CD8-positive, alpha-beta memory T cell (primary cell): Measurements from ENCODE around the gene GRHL3. TPM values are rescaled to one million over a fixed set of nuclear protein-coding genes. Genes with fewer than 3 reads are reported as not detected.

Experiments used
- CTCF ChIA-PET: fragments of 350-600 bp; sonication (Branson Sonifier 250); formaldehyde crosslinking; loops from one replicate; lab custom pipeline; 2021; ENCODE audit warnings: antibody characterized with exemption; lab: Charles Lee
- POLR2A ChIA-PET: fragments of 350-600 bp; sonication (Branson Sonifier 250); formaldehyde crosslinking; loops from one replicate; lab custom pipeline; 2021; ENCODE audit warnings: antibody characterized with exemption; lab: Charles Lee
- DNase-seq, 5 donors: peaks; one replicate each; pipeline versions ENCODE4 v3.0.0 to v3.0.0-alpha.2; 2020 to 2022; ENCODE audit warnings: mixed read lengths in 1 of 5
- H3K27ac ChIP-seq: one replicate; pipeline ENCODE4 v1.7.0; 2013; ENCODE audit warnings: low read depth, mild to moderate bottlenecking, low read length, moderate library complexity
- H3K27me3 ChIP-seq: 2 replicates; pipeline ENCODE4 v1.7.0; 2013; ENCODE audit warnings: low read length, mild to moderate bottlenecking; ENCODE audit not compliant: insufficient read depth, poor library complexity, severe bottlenecking
- H3K36me3 ChIP-seq: 2 replicates; pipeline ENCODE4 v1.7.0; 2013; ENCODE audit warnings: mild to moderate bottlenecking, low read length, moderate library complexity; ENCODE audit not compliant: insufficient read depth
- H3K4me1 ChIP-seq: 2 replicates; pipeline ENCODE4 v1.7.0; 2013; ENCODE audit warnings: mild to moderate bottlenecking, low read length, moderate library complexity; ENCODE audit not compliant: insufficient read depth
- H3K4me3 ChIP-seq: 2 replicates; pipeline ENCODE4 v1.7.0; 2013; ENCODE audit warnings: mild to moderate bottlenecking, low read length
- H3K9me3 ChIP-seq: 2 replicates; pipeline ENCODE4 v1.7.0; 2013; ENCODE audit warnings: mild to moderate bottlenecking, low read length
- H3K27ac Mint-ChIP-seq, 8 donors: one replicate each; pipeline ENCODE4 v1.8.0; 2020 to 2021; ENCODE audit warnings: mixed read lengths in 8 of 8, mild to moderate bottlenecking in 6 of 8, inconsistent platforms in 3 of 8, moderate library complexity in 3 of 8
- H3K27me3 Mint-ChIP-seq, 2 donors: one replicate each; pipeline ENCODE4 v1.8.0; 2020 to 2021; ENCODE audit warnings: mixed read lengths in 2 of 2, mild to moderate bottlenecking in 1 of 2, moderate library complexity in 1 of 2
- H3K36me3 Mint-ChIP-seq, 3 donors: one replicate each; pipeline ENCODE4 v1.8.0; 2020 to 2021; ENCODE audit warnings: mixed read lengths in 3 of 3, inconsistent platforms in 1 of 3, mild to moderate bottlenecking in 1 of 3
- H3K4me1 Mint-ChIP-seq, 3 donors: one replicate each; pipeline ENCODE4 v1.8.0; 2020 to 2021; ENCODE audit warnings: mixed read lengths in 3 of 3, inconsistent platforms in 1 of 3, mild to moderate bottlenecking in 1 of 3
- H3K4me3 Mint-ChIP-seq, 7 donors: one replicate each; pipeline ENCODE4 v1.8.0; 2020 to 2021; ENCODE audit warnings: mixed read lengths in 7 of 7, mild to moderate bottlenecking in 6 of 7, moderate library complexity in 4 of 7, inconsistent platforms in 2 of 7
- H3K9me3 Mint-ChIP-seq, 5 donors: one replicate each; pipeline ENCODE4 v1.8.0; 2020 to 2022; ENCODE audit warnings: mixed read lengths in 5 of 5, mild to moderate bottlenecking in 3 of 5, moderate library complexity in 2 of 5, inconsistent platforms in 1 of 5
- polyA plus RNA-seq: library from polyadenylated mRNA; unstranded; fragments of 300-500 nt; fragmentation: Illumina TruSeq; gene quantifications from one replicate; pipeline ENCODE4 v1.2.3, GENCODE V29; 2021
- total RNA-seq, 2 experiments: library from RNA; stranded (reverse); gene quantifications; one replicate each; pipeline ENCODE4 v1.2.3, GENCODE V29; 2021

GRHL3 gene
- total and polyA plus RNA-seq, 3 experiments from 2014 or later = 0.13 to 0.29 TPM; not detected in 1

DNA sequence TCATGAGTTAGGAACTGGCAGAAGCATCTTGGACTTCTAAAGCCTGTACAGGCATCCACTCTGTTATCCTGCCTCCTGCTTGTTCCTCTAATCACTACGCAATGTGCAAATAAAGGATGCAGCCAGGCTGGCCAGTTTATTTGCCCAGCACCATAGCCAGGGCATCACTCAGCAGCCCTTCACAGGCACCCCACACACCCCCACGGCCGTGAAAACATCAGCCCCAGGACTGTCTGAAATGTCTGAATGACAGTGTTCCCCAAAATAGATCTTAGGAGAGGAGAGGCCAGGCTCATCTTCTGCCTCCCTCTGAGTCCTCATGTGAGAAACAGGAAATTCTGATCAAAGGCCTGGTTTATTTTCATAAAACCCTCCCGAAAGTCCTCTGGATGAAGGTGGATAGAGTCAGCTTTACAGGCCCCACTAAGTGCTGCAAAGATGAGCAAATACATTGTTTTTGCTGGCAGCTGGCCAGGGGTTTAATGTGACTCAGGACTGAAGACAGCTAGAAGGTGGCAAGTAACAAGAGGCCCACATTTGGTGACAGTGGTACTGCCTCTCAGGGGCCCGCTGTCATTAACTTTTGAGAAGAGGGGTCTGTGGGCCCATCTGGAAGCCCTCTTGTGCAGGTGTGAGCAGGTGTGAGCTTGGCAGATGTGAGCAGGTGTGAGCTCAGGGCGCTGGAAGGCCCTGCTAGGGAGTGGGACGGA lies 32.9 kb downstream of the GRHL3 start:
- POLR2A ChIA-PET = no interaction called here

DNA sequence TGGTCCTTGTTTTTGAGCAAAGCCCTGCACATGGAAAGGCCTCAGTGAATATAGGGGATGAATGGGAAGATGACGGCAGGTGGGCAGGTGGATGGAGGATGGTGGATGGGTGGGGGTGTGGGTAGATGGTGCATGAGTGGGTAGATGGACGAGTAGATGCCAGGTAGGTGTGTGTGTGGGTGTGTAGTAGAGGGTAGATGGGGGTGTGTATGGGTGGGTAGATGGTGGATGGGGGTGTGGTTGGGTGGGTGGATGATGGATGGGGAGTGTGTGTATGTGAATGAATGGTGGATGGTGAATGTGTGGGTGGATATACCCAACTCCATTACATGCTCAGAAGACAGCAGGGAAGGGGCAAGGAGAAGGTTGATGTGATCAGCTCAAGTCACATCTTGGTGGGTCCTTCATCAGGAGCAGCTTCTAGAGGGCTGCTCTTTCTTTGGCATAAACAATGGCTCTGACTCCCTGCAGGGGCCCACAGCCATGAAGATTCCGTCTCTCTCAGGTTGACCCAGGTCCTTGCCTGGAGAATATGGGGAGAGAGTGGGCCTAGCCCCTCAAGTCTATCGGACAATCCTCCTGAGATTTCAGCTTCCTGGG lies 34.2 kb downstream of the GRHL3 start:
- Histone ChIP-seq H3K27me3 (no peaks in the 10 kb centered on the region), H3K4me3 (no peak overlapping the region), H3K36me3 (no peaks in the 10 kb centered on the region), H3K4me1 (peaks cover 7% of the 10 kb centered on the region), H3K27ac (no peak overlapping the region), H3K9me3 (no peaks in the 10 kb centered on the region)
- H3K27ac Mint-ChIP-seq = no peak overlapping the region
- no peak overlapping the region for H3K4me3 Mint-ChIP-seq
- DNase-seq = no peak
- H3K9me3 Mint-ChIP-seq = no peaks in the 10 kb centered on the region
- ChIA-PET CTCF (no interaction called here), POLR2A (no interaction called here)
- H3K27me3 Mint-ChIP-seq = peaks cover 0 to 5% of the 10 kb centered on the region in 2 donors
- H3K36me3 Mint-ChIP-seq = peaks cover 0 to 10% (median 5%) of the 10 kb centered on the region in 3 donors
- peaks cover 3 to 19% (median 12%) of the 10 kb centered on the region in 3 donors for H3K4me1 Mint-ChIP-seq

More for the DNA sequence above, 32.9 kb downstream of the GRHL3 start:
- H3K4me1 ChIP-seq = peaks cover 7% of the 10 kb centered on the region
- H3K27ac Mint-ChIP-seq = peak overlapping the region in 1 of 8 donors; percentile 57
- H3K4me3 ChIP-seq = no peak overlapping the region
- H3K4me1 Mint-ChIP-seq = peaks cover 3 to 19% (median 12%) of the 10 kb centered on the region in 3 donors
- H3K9me3 Mint-ChIP-seq = no peaks in the 10 kb centered on the region
- H3K4me3 Mint-ChIP-seq = no peak overlapping the region
- no peak overlapping the region for H3K27ac ChIP-seq
- H3K36me3 ChIP-seq = no peaks in the 10 kb centered on the region
- H3K36me3 Mint-ChIP-seq = peaks cover 0 to 3% (median 0%) of the 10 kb centered on the region in 3 donors
- no peaks in the 10 kb centered on the region for H3K27me3 ChIP-seq
- CTCF ChIA-PET = no interaction called here
- no peaks in the 10 kb centered on the region for H3K9me3 ChIP-seq
- H3K27me3 Mint-ChIP-seq = peaks cover 4 to 5% of the 10 kb centered on the region in 2 donors
- no peak for DNase-seq

GRCh38 chr1:24355466-24355865 lies 36.3 kb downstream of the GRHL3 start:
- Mint-ChIP-seq H3K36me3 (peaks cover 0 to 17% (median 5%) of the 10 kb centered on the region in 3 donors), H3K4me3 (no peak overlapping the region), H3K27me3 (peaks cover 0 to 2% of the 10 kb centered on the region in 2 donors), H3K4me1 (peaks cover 3 to 16% (median 12%) of the 10 kb centered on the region in 3 donors), H3K27ac (no peak overlapping the region), H3K9me3 (no peaks in the 10 kb centered on the region)
- Histone ChIP-seq H3K4me3 (no peak overlapping the region), H3K9me3 (no peaks in the 10 kb centered on the region), H3K36me3 (no peaks in the 10 kb centered on the region), H3K27ac (no peak overlapping the region), H3K27me3 (no peaks in the 10 kb centered on the region), H3K4me1 (peaks cover 7% of the 10 kb centered on the region)
- CTCF ChIA-PET = interaction anchor here (0.7 to 1.0 kb wide), 2 partner anchors 12 to 35 kb away, joined by 3 read pairs; no protein-coding TSS in a partner anchor
- DNase-seq = no peak
- POLR2A ChIA-PET = no interaction called here

- Histone ChIP-seq H3K27me3 (no peaks in the 10 kb centered on the region), H3K4me1 (peaks cover 4% of the 10 kb centered on the region), H3K27ac (no peak overlapping the region), H3K4me3 (no peak overlapping the region), H3K9me3 (no peaks in the 10 kb centered on the region), H3K36me3 (no peaks in the 10 kb centered on the region)
- ChIA-PET CTCF (interaction anchor here (1.1 kb wide), 1 partner anchor 35 kb away, joined by 3 read pairs; no protein-coding TSS in a partner anchor), POLR2A (no interaction called here)
- Mint-ChIP-seq H3K4me1 (peaks cover 0 to 3% (median 2%) of the 10 kb centered on the region in 3 donors), H3K4me3 (no peak overlapping the region), H3K9me3 (no peaks in the 10 kb centered on the region), H3K36me3 (peaks cover 0 to 20% (median 5%) of the 10 kb centered on the region in 3 donors), H3K27me3 (peaks cover 0 to 2% of the 10 kb centered on the region in 2 donors), H3K27ac (no peak overlapping the region)
- DNase-seq = no peak
Observed at GRCh38 chr1:24357038-24357437, 37.9 kb downstream of the GRHL3 start.

DNA sequence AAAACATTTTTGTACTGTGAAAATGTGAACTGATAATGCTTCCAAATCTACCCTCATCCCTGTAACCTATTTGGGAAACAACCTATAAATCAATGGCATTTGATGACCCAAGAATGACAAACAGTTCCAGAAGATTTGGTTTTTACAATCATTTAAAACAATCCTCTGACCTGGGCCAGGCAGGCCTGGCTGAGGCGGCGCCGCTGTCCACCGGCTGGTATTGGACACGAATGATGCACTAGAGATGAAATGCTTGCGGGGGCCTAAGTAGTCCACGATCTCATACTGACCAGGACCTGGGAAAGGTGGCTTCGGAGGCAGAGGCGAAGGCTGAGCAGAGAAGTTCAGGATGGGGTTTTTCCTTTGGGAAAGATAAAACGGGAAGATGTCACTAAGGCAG lies 41.5 kb downstream of the GRHL3 start:
- POLR2A ChIA-PET = no interaction called here

DNA sequence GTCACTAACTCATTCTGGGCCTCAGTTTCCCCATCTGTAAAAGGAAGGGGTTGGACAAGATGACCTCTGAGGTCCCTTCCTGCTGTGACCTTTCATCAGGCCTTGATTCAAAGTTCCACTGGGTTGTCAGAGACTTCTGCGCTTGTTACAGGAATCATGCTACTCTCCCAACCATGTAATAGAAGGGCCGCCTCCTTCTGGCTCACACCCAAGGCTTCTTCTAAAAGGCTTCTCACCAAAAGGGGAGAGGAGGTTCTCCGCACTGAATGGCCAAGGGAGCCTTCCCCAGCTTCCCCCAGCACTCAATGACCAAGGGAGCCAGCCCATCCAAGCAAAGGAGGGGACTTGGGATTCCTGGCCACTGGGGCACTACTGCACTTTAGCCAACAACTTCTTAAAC lies 42.7 kb downstream of the GRHL3 start:
- Histone ChIP-seq H3K27me3 (no peaks in the 10 kb centered on the region), H3K9me3 (no peaks in the 10 kb centered on the region), H3K27ac (no peak overlapping the region), H3K4me3 (no peak overlapping the region), H3K4me1 (no peaks in the 10 kb centered on the region), H3K36me3 (no peaks in the 10 kb centered on the region)
- CTCF ChIA-PET = interaction anchor here (0.9 kb wide), 1 partner anchor 30 kb away, joined by 4 read pairs; no protein-coding TSS in a partner anchor
- Mint-ChIP-seq H3K9me3 (no peaks in the 10 kb centered on the region), H3K4me1 (no peaks in the 10 kb centered on the region), H3K27ac (no peak overlapping the region), H3K27me3 (no peaks in the 10 kb centered on the region), H3K36me3 (peaks cover 0 to 19% (median 5%) of the 10 kb centered on the region in 3 donors), H3K4me3 (no peak overlapping the region)
- POLR2A ChIA-PET = no interaction called here
- DNase-seq = no peak

More for the DNA sequence above, 41.5 kb downstream of the GRHL3 start:
- H3K36me3 ChIP-seq = no peaks in the 10 kb centered on the region
- H3K27me3 Mint-ChIP-seq = no peaks in the 10 kb centered on the region
- H3K4me3 ChIP-seq = no peak overlapping the region
- CTCF ChIA-PET = no interaction called here
- H3K4me1 ChIP-seq = no peaks in the 10 kb centered on the region
- H3K4me1 Mint-ChIP-seq = no peaks in the 10 kb centered on the region
- peaks cover 0 to 20% (median 5%) of the 10 kb centered on the region in 3 donors for H3K36me3 Mint-ChIP-seq
- H3K9me3 Mint-ChIP-seq = no peaks in the 10 kb centered on the region
- no peak for DNase-seq
- H3K27ac Mint-ChIP-seq = no peak overlapping the region
- no peaks in the 10 kb centered on the region for H3K9me3 ChIP-seq
- no peaks in the 10 kb centered on the region for H3K27me3 ChIP-seq
- no peak overlapping the region for H3K4me3 Mint-ChIP-seq
- no peak overlapping the region for H3K27ac ChIP-seq

DNA sequence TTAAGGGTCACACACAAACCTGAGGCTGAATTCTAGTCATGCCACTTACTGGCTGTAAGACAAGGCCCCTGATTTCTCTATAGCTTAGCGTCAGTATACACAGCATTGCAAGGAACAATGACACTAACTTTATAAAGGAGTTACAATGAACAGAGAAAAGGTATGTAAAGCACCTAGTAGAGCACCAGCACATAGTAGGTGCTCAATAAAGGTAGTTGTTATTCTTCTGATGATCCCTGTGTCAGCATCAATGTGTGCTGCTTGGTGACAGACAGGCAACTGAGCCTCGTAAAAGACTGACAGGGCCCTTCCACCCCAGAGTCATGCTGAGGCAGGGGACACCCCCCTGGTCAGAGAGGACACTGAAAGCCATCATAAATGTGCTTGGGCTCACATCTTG lies 43.2 kb downstream of the GRHL3 start:
- H3K9me3 ChIP-seq = no peaks in the 10 kb centered on the region
- DNase-seq = no peak
- Mint-ChIP-seq H3K9me3 (no peaks in the 10 kb centered on the region), H3K4me1 (no peaks in the 10 kb centered on the region), H3K27ac (no peak overlapping the region), H3K4me3 (no peak overlapping the region), H3K27me3 (no peaks in the 10 kb centered on the region), H3K36me3 (peaks cover 0 to 20% (median 5%) of the 10 kb centered on the region in 3 donors)
- no peaks in the 10 kb centered on the region for H3K36me3 ChIP-seq
- no peaks in the 10 kb centered on the region for H3K4me1 ChIP-seq
- POLR2A ChIA-PET = no interaction called here
- CTCF ChIA-PET = interaction anchor here (0.8 to 0.9 kb wide), 2 partner anchors 11 to 29 kb away, joined by 3 to 4 read pairs; no protein-coding TSS in a partner anchor
- H3K27me3 ChIP-seq = no peaks in the 10 kb centered on the region
- H3K27ac ChIP-seq = no peak overlapping the region
- H3K4me3 ChIP-seq = no peak overlapping the region
